Endothelial cell of umbilical vein (primary cell): ENCODE measurements around the gene MTX1.

Source experiments
- EZH2 ChIP-seq: IDR thresholded peaks from 2 replicates; pipeline ENCODE4 v1.6.1; 2012; ENCODE audit warnings: borderline replicate concordance, low read depth, mild to moderate bottlenecking, moderate library complexity, low read length, inconsistent platforms; ENCODE audit not compliant: severe bottlenecking
- GATA2 ChIP-seq: IDR thresholded peaks from 2 replicates; pipeline ENCODE4 v1.7.0; 2011; ENCODE audit warnings: low read depth, mild to moderate bottlenecking, moderate library complexity, mixed read lengths, low read length; ENCODE audit not compliant: insufficient read length, insufficient read depth
- JUN ChIP-seq: IDR thresholded peaks from 2 replicates; pipeline ENCODE4 v1.6.1; 2011; ENCODE audit warnings: borderline replicate concordance, low read depth; ENCODE audit not compliant: insufficient read length, insufficient read depth
- MYC ChIP-seq: IDR thresholded peaks from one replicate; pipeline ENCODE4 v1.6.1; 2011; ENCODE audit warnings: mild to moderate bottlenecking, low read depth, low read length
- POLR2A ChIP-seq: IDR thresholded peaks from 2 replicates; pipeline ENCODE4 v1.6.1; 2012; ENCODE audit warnings: low read depth, mild to moderate bottlenecking, control low read depth, low read length
- POLR2AphosphoS5 ChIP-seq: IDR thresholded peaks from 2 replicates; pipeline ENCODE4 v1.6.1; 2012; ENCODE audit warnings: low read depth, mild to moderate bottlenecking, control low read depth, low read length, moderate library complexity; ENCODE audit not compliant: insufficient read depth
- TF ChIP-seq, protein P1 (sequence below), 2 donors: IDR thresholded peaks; 1 replicate in 1 of 2; 2 replicates in 1 of 2; pipeline ENCODE4 v1.5.1; 2011; ENCODE audit warnings: low read length in 2 of 2, mild to moderate bottlenecking in 2 of 2, moderate library complexity in 2 of 2, control low read depth in 1 of 2, inconsistent platforms in 1 of 2, low read depth in 1 of 2; ENCODE audit not compliant: insufficient read depth in 1 of 2; ENCODE audit errors: extremely low read depth in 1 of 2
- TF ChIP-seq, protein P2 (sequence below): IDR thresholded peaks from 2 replicates; pipeline ENCODE4 v1.6.1; 2011; ENCODE audit not compliant: insufficient read depth, insufficient read length

DNA sequence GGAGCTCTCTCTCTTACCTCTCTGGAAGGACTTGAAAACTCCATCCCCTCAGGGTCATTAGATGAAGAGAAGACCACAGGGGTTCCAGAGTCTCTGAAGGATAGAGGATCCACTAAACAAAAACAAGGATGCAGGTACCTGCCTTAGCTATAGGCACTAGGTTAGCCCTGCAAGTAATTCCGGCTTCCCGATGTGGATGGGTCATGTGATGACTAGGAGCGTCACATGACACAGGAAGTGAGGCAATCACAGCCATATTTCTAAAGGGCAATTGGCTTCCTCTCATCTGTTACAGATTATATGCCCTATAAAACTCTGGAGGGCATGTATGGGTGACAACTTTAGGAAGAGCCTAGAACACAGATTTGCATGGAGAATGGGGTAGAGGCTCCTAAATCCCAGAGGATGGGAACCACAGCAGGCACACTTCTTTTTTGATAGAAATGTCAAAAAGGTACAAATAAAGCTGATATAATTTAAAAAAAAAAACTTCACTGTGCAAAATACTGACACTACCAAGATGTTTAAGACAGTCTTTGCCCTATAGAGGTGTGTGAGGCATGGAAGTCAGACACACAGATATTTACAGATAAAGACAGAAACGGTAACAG lies 32.7 kb downstream of the MTX1 start:
- TF ChIP-seq, protein P1, sequence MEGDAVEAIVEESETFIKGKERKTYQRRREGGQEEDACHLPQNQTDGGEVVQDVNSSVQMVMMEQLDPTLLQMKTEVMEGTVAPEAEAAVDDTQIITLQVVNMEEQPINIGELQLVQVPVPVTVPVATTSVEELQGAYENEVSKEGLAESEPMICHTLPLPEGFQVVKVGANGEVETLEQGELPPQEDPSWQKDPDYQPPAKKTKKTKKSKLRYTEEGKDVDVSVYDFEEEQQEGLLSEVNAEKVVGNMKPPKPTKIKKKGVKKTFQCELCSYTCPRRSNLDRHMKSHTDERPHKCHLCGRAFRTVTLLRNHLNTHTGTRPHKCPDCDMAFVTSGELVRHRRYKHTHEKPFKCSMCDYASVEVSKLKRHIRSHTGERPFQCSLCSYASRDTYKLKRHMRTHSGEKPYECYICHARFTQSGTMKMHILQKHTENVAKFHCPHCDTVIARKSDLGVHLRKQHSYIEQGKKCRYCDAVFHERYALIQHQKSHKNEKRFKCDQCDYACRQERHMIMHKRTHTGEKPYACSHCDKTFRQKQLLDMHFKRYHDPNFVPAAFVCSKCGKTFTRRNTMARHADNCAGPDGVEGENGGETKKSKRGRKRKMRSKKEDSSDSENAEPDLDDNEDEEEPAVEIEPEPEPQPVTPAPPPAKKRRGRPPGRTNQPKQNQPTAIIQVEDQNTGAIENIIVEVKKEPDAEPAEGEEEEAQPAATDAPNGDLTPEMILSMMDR (IDR thresholded peaks at IDR 0.05; ENCODE audit: extremely low read depth in 1 of 2, insufficient read depth in 1 of 2, low read depth in 1 of 2, low read length in 2 of 2): no peak
- TF ChIP-seq JUN: no peak
- no peak for TF ChIP-seq EZH2
- TF ChIP-seq POLR2AphosphoS5: peak; percentile 32
- TF ChIP-seq POLR2A: peak; percentile 48
- no peak for TF ChIP-seq GATA2
- no peak for TF ChIP-seq MYC
- TF ChIP-seq, protein P2, sequence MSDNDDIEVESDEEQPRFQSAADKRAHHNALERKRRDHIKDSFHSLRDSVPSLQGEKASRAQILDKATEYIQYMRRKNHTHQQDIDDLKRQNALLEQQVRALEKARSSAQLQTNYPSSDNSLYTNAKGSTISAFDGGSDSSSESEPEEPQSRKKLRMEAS: peak; percentile 90
